ENCODE data around the gene ENSA. TPM values are rescaled to one million over a fixed set of nuclear protein-coding genes. Genes with fewer than 3 reads are reported as not detected.
A peak's percentile ranks its signal among the peaks of the same experiment; 100 is the strongest.

The ENSA gene
- total and polyA plus RNA-seq, 4 donors: 19.0 to 59.8 (median 55.3) TPM

DNA sequence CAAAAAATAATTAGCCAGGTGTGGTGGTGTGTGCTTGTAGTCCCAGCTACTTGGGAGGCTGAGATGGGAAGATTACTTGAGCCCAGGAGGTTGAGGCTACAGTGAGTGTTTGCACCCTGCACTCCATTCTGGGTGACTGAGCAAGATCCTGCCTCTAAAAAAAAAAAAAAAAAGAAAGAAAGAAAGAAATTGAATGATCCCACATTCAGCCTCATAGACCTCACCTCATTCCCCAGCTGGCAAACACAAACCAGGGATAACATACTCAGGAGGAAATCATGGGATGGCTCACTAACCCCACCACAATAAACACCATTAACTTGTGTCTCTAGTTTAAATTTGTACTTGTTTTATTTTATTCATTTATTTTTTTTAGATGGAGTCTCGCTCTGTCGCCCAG lies 8.5 kb downstream of the ENSA start:
- Histone ChIP-seq H3K27ac (ENCODE audit: low read depth in 1 of 2, low read length in 2 of 2) (peak overlapping the region in 1 of 2 donors; percentile 72), H3K4me3 (ENCODE audit: low read depth in 1 of 3, low read length in 3 of 3) (no peak overlapping the region), H3K4me1 (ENCODE audit: control insufficient read depth in 4 of 4, insufficient read depth in 4 of 4, low read length in 3 of 4) (peaks cover 0 to 18% (median 10%) of the 10 kb centered on the region in 4 donors), H3K27me3 (ENCODE audit: control insufficient read depth in 4 of 4, insufficient read depth in 4 of 4, low read length in 3 of 4) (no peaks in the 10 kb centered on the region), H3K36me3 (ENCODE audit: control insufficient read depth in 4 of 4, insufficient read depth in 3 of 4, low read depth in 1 of 4, low read length in 3 of 4) (peaks cover 3 to 28% (median 23%) of the 10 kb centered on the region in 4 donors), H3K9ac (ENCODE audit: low read depth in 1 of 2, low read length in 2 of 2) (no peak overlapping the region), H3K9me3 (ENCODE audit: control insufficient read depth in 4 of 4, low read length in 3 of 4) (no peaks in the 10 kb centered on the region)
- TF ChIP-seq EGR1 (IDR thresholded peaks at IDR 0.05; ENCODE audit: low read depth in 2 of 2): no peak
- no peak for TF ChIP-seq RXRA (IDR thresholded peaks at IDR 0.05)
- no peak for TF ChIP-seq JUND (IDR thresholded peaks at IDR 0.05)
- no peak for TF ChIP-seq NR2F2 (IDR thresholded peaks at IDR 0.05)
- TF ChIP-seq HNF4G (IDR thresholded peaks at IDR 0.05): no peak
- TF ChIP-seq YY1 (IDR thresholded peaks at IDR 0.05): no peak
- TF ChIP-seq, protein P1, sequence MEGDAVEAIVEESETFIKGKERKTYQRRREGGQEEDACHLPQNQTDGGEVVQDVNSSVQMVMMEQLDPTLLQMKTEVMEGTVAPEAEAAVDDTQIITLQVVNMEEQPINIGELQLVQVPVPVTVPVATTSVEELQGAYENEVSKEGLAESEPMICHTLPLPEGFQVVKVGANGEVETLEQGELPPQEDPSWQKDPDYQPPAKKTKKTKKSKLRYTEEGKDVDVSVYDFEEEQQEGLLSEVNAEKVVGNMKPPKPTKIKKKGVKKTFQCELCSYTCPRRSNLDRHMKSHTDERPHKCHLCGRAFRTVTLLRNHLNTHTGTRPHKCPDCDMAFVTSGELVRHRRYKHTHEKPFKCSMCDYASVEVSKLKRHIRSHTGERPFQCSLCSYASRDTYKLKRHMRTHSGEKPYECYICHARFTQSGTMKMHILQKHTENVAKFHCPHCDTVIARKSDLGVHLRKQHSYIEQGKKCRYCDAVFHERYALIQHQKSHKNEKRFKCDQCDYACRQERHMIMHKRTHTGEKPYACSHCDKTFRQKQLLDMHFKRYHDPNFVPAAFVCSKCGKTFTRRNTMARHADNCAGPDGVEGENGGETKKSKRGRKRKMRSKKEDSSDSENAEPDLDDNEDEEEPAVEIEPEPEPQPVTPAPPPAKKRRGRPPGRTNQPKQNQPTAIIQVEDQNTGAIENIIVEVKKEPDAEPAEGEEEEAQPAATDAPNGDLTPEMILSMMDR (IDR thresholded peaks at IDR 0.05; ENCODE audit: low read depth, low read length, missing input control): no peak
- TF ChIP-seq RAD21 (IDR thresholded peaks at IDR 0.05): no peak
- TF ChIP-seq, protein P2, sequence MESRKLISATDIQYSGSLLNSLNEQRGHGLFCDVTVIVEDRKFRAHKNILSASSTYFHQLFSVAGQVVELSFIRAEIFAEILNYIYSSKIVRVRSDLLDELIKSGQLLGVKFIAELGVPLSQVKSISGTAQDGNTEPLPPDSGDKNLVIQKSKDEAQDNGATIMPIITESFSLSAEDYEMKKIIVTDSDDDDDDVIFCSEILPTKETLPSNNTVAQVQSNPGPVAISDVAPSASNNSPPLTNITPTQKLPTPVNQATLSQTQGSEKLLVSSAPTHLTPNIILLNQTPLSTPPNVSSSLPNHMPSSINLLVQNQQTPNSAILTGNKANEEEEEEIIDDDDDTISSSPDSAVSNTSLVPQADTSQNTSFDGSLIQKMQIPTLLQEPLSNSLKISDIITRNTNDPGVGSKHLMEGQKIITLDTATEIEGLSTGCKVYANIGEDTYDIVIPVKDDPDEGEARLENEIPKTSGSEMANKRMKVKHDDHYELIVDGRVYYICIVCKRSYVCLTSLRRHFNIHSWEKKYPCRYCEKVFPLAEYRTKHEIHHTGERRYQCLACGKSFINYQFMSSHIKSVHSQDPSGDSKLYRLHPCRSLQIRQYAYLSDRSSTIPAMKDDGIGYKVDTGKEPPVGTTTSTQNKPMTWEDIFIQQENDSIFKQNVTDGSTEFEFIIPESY (IDR thresholded peaks at IDR 0.05): no peak
- TF ChIP-seq, protein P3, sequence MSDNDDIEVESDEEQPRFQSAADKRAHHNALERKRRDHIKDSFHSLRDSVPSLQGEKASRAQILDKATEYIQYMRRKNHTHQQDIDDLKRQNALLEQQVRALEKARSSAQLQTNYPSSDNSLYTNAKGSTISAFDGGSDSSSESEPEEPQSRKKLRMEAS (IDR thresholded peaks at IDR 0.05): no peak
- TF ChIP-seq FOXA2 (IDR thresholded peaks at IDR 0.05): no peak
- TF ChIP-seq, protein P4, sequence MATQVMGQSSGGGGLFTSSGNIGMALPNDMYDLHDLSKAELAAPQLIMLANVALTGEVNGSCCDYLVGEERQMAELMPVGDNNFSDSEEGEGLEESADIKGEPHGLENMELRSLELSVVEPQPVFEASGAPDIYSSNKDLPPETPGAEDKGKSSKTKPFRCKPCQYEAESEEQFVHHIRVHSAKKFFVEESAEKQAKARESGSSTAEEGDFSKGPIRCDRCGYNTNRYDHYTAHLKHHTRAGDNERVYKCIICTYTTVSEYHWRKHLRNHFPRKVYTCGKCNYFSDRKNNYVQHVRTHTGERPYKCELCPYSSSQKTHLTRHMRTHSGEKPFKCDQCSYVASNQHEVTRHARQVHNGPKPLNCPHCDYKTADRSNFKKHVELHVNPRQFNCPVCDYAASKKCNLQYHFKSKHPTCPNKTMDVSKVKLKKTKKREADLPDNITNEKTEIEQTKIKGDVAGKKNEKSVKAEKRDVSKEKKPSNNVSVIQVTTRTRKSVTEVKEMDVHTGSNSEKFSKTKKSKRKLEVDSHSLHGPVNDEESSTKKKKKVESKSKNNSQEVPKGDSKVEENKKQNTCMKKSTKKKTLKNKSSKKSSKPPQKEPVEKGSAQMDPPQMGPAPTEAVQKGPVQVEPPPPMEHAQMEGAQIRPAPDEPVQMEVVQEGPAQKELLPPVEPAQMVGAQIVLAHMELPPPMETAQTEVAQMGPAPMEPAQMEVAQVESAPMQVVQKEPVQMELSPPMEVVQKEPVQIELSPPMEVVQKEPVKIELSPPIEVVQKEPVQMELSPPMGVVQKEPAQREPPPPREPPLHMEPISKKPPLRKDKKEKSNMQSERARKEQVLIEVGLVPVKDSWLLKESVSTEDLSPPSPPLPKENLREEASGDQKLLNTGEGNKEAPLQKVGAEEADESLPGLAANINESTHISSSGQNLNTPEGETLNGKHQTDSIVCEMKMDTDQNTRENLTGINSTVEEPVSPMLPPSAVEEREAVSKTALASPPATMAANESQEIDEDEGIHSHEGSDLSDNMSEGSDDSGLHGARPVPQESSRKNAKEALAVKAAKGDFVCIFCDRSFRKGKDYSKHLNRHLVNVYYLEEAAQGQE (IDR thresholded peaks at IDR 0.05): no peak
- no peak for TF ChIP-seq SP1 (IDR thresholded peaks at IDR 0.05)
- TF ChIP-seq GABPA (IDR thresholded peaks at IDR 0.05 in 1 of 2, conservative IDR thresholded peaks at IDR 0.05 in 1 of 2): no peak
- DNase-seq (ENCODE audit: low spot score): no peak
- WGBS: 96% methylated on average over 2 of the region's 2 CpGs
